SK-N-DZ (cell line): ENCODE measurements around the gene SLC29A3.

Experiments used
- DNase-seq: peaks from one replicate; pipeline ENCODE4 v3.0.0-alpha.2; 2015; ENCODE audit warnings: low spot score

The SLC29A3 gene

GRCh38 chr10:71320592-71320991 is 1.5 kb downstream of the SLC29A3 start:
- no peak for DNase-seq

- no peak for DNase-seq
Observed at GRCh38 chr10:71321386-71321785, 2.3 kb downstream of the SLC29A3 start.

- no peak for DNase-seq
Observed at GRCh38 chr10:71323407-71323806, 4.3 kb downstream of the SLC29A3 start.

GRCh38 chr10:71324743-71325142 is 5.7 kb downstream of the SLC29A3 start:
- DNase-seq = no peak

- DNase-seq = no peak
Observed at GRCh38 chr10:71325267-71325666, 6.2 kb downstream of the SLC29A3 start.

GRCh38 chr10:71326464-71326881 is 7.4 kb downstream of the SLC29A3 start:
- DNase-seq = no peak

GRCh38 chr10:71330789-71331404 is 11.8 kb downstream of the SLC29A3 start:
- no peak for DNase-seq

- DNase-seq = no peak
Observed at GRCh38 chr10:71331736-71332135, 12.7 kb downstream of the SLC29A3 start.

- DNase-seq = no peak
Observed at GRCh38 chr10:71332466-71332865, 13.4 kb downstream of the SLC29A3 start.

- peak; percentile 37 for DNase-seq
Observed at GRCh38 chr10:71333129-71333887, 14.2 kb downstream of the SLC29A3 start.

- no peak for DNase-seq
Observed at GRCh38 chr10:71334221-71334791, 15.2 kb downstream of the SLC29A3 start.

GRCh38 chr10:71335173-71335708 is 16.2 kb downstream of the SLC29A3 start:
- no peak for DNase-seq

- DNase-seq = no peak
Observed at GRCh38 chr10:71336632-71337031, 17.6 kb downstream of the SLC29A3 start.

- no peak for DNase-seq
Observed at GRCh38 chr10:71337219-71337701, 18.2 kb downstream of the SLC29A3 start.

GRCh38 chr10:71338728-71339495 is 19.9 kb downstream of the SLC29A3 start:
- peak; percentile 54 for DNase-seq

- DNase-seq = no peak
Observed at GRCh38 chr10:71339796-71340589, 20.9 kb downstream of the SLC29A3 start.

- no peak for DNase-seq
Observed at GRCh38 chr10:71342573-71343391, 23.7 kb downstream of the SLC29A3 start.

GRCh38 chr10:71343392-71343773 is 24.3 kb downstream of the SLC29A3 start:
- no peak for DNase-seq

- DNase-seq = no peak
Observed at GRCh38 chr10:71344154-71344925, 25.3 kb downstream of the SLC29A3 start.
